Right lobe of liver (tissue), 4 donors: ENCODE measurements around the gene NTM.

Source experiments
- POLR2A ChIP-seq: fragments of 450-650 bp; IDR thresholded peaks from one replicate; pipeline ENCODE4 v1.6.1; 2017; ENCODE audit warnings: antibody characterized with exemption, mild to moderate bottlenecking
- TF ChIP-seq, protein P1 (sequence below), 4 donors: fragments of 200-600 bp in 3 of 4; fragments of 450-650 bp in 1 of 4; IDR thresholded peaks; one replicate each; pipeline versions ENCODE4 v1.5.1 to v1.8.0; 2016 to 2022; ENCODE audit warnings: antibody characterized with exemption in 4 of 4, mild to moderate bottlenecking in 2 of 4
- donor health status: DM: no; HTN: no; CAD: no.
- donor health status: DM: no; HTN: no; CAD: no.
- donor health status: DM: no; HTN: yes; CAD: no.

DNA sequence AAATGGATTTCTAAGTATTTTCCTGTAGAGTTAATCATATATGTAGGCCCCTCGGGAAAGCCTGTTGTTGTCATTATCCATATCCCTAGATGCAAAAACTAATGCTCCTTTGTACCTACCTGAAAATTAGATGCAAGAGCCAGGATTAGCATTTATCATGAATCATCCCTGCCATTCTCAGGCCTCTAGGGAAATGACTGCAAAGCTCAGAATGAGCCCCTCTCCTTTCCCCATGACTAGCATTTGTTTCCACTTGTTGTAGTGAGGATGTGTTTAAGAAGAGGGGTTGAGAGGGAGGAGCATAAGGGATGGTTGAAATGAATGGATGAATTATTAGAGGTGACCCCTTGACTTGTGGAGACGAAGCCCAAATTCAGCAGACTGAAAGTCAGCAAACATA lies 537.9 kb downstream of the NTM start:
- TF ChIP-seq, protein P1, sequence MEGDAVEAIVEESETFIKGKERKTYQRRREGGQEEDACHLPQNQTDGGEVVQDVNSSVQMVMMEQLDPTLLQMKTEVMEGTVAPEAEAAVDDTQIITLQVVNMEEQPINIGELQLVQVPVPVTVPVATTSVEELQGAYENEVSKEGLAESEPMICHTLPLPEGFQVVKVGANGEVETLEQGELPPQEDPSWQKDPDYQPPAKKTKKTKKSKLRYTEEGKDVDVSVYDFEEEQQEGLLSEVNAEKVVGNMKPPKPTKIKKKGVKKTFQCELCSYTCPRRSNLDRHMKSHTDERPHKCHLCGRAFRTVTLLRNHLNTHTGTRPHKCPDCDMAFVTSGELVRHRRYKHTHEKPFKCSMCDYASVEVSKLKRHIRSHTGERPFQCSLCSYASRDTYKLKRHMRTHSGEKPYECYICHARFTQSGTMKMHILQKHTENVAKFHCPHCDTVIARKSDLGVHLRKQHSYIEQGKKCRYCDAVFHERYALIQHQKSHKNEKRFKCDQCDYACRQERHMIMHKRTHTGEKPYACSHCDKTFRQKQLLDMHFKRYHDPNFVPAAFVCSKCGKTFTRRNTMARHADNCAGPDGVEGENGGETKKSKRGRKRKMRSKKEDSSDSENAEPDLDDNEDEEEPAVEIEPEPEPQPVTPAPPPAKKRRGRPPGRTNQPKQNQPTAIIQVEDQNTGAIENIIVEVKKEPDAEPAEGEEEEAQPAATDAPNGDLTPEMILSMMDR (IDR thresholded peaks at IDR 0.05): no peak
- no peak for TF ChIP-seq POLR2A
